GM21717 (cell line): ENCODE measurements around the gene TPSAB1.
"Not testable (repeated sequence)": the region's sequence is repeated elsewhere in the genome, so short reads cannot be mapped to it uniquely, and the experiment has no call there.

ENCODE experiments used
- ATAC-seq: cut with Tn5 transposase; IDR thresholded peaks from one replicate; pipeline ENCODE4 v1.9.1; 2021; ENCODE audit warnings: mild to moderate bottlenecking, moderate library complexity; ENCODE audit not compliant: unreplicated experiment

The TPSAB1 gene

GRCh38 chr16:1263591-1264344 is 23.3 kb downstream of the TPSAB1 start:
- ATAC-seq, result no peak

GRCh38 chr16:1264345-1265089 is 24.0 kb downstream of the TPSAB1 start:
- no peak for ATAC-seq

GRCh38 chr16:1265090-1265630 is 24.7 kb downstream of the TPSAB1 start:
- ATAC-seq, result no peak

- no peak for ATAC-seq
Measured at GRCh38 chr16:1265826-1266225, 25.3 kb downstream of the TPSAB1 start.

GRCh38 chr16:1269418-1269817 is 28.9 kb downstream of the TPSAB1 start:
- ATAC-seq, result not testable (repeated sequence)

- no peak for ATAC-seq
Measured at GRCh38 chr16:1271380-1271723, 30.8 kb downstream of the TPSAB1 start.

- not testable (repeated sequence) for ATAC-seq
Measured at GRCh38 chr16:1271724-1272413, 31.4 kb downstream of the TPSAB1 start.

GRCh38 chr16:1272453-1273198 is 32.1 kb downstream of the TPSAB1 start:
- no peak for ATAC-seq

GRCh38 chr16:1273816-1274215 is 33.3 kb downstream of the TPSAB1 start:
- no peak for ATAC-seq

- no peak for ATAC-seq
Measured at GRCh38 chr16:1274767-1275166, 34.3 kb downstream of the TPSAB1 start.

- no peak for ATAC-seq
Measured at GRCh38 chr16:1275791-1276579, 35.5 kb downstream of the TPSAB1 start.

GRCh38 chr16:1276580-1276878 is 36.0 kb downstream of the TPSAB1 start:
- ATAC-seq, result no peak

- ATAC-seq, result no peak
Measured at GRCh38 chr16:1277151-1277598, 36.7 kb downstream of the TPSAB1 start.

- ATAC-seq, result no peak
Measured at GRCh38 chr16:1277617-1278282, 37.2 kb downstream of the TPSAB1 start.

GRCh38 chr16:1278477-1278876 is 38.0 kb downstream of the TPSAB1 start:
- no peak for ATAC-seq

- ATAC-seq, result no peak
Measured at GRCh38 chr16:1279081-1279944, 38.8 kb downstream of the TPSAB1 start.

- no peak for ATAC-seq
Measured at GRCh38 chr16:1279945-1280589, 39.6 kb downstream of the TPSAB1 start.

GRCh38 chr16:1280783-1281182 is 40.3 kb downstream of the TPSAB1 start:
- no peak for ATAC-seq
